ENCODE measurements around the gene SPNS3. TPM values are rescaled to one million over a fixed set of nuclear protein-coding genes. Genes with fewer than 3 reads are reported as not detected.
A peak's percentile ranks its signal among the peaks of the same experiment; 100 is the strongest.

The SPNS3 gene
- total RNA-seq, 1 donor from 2014 or later: not detected

GRCh38 chr17:4487820-4488716, 54.3 kb downstream of the SPNS3 start:
- H3K27me3 ChIP-seq (ENCODE audit: control insufficient read depth, insufficient read depth, low read length): no peaks in the 10 kb centered on the region
- FAIRE-seq (no peak), DNase-seq (ENCODE audit: low read depth) (no peak)
- H3K36me3 ChIP-seq (ENCODE audit: control insufficient read depth, insufficient read depth, low read length): no peaks in the 10 kb centered on the region
- no peak for TF ChIP-seq CTCF (IDR thresholded peaks at IDR 0.05; ENCODE audit: insufficient read depth, low read length, severe bottlenecking)
- H3K4me3 ChIP-seq (ENCODE audit: low read depth, low read length): no peak overlapping the region

- H3K27me3 ChIP-seq (ENCODE audit: control insufficient read depth, insufficient read depth, low read length): no peaks in the 10 kb centered on the region
- FAIRE-seq (no peak), DNase-seq (ENCODE audit: low read depth) (no peak)
- H3K4me3 ChIP-seq (ENCODE audit: low read depth, low read length): no peak overlapping the region
- TF ChIP-seq CTCF (IDR thresholded peaks at IDR 0.05; ENCODE audit: insufficient read depth, low read length, severe bottlenecking): no peak
- no peaks in the 10 kb centered on the region for H3K36me3 ChIP-seq (ENCODE audit: control insufficient read depth, insufficient read depth, low read length)
These were observed 55.4 kb downstream of the SPNS3 start for GRCh38 chr17:4488989-4489595.

- H3K27me3 ChIP-seq (ENCODE audit: control insufficient read depth, insufficient read depth, low read length): no peaks in the 10 kb centered on the region
- FAIRE-seq (no peak), DNase-seq (ENCODE audit: low read depth) (peak; percentile 22)
- no peak for TF ChIP-seq CTCF (IDR thresholded peaks at IDR 0.05; ENCODE audit: insufficient read depth, low read length, severe bottlenecking)
- H3K4me3 ChIP-seq (ENCODE audit: low read depth, low read length): no peak overlapping the region
- no peaks in the 10 kb centered on the region for H3K36me3 ChIP-seq (ENCODE audit: control insufficient read depth, insufficient read depth, low read length)
These were observed 56.4 kb downstream of the SPNS3 start for GRCh38 chr17:4490109-4490591.

DNA sequence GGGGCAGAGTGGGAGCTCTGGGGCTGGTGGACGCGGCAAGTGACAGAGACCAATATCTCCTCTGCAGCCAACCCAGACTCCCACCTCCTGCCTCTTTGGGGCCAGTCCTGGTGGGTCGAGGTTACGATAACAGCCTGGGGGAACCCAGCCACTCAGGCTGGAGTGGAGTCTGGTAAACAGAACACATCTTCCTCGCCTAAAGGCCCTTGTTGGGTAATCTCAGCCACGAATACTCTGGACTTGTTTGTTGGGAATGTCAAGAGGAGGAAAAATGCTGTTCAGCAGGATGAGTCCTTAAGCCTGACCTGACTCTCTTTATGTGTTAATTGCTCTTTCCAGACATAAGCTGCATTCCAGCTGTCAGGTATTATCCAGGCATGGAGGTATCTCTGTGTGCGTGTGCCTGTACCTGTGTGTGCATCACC, 56.9 kb downstream of the SPNS3 start:
- TF ChIP-seq CTCF (IDR thresholded peaks at IDR 0.05; ENCODE audit: insufficient read depth, low read length, severe bottlenecking): no peak
- Histone ChIP-seq H3K27me3 (ENCODE audit: control insufficient read depth, insufficient read depth, low read length) (no peaks in the 10 kb centered on the region), H3K4me3 (ENCODE audit: low read depth, low read length) (no peak overlapping the region), H3K36me3 (ENCODE audit: control insufficient read depth, insufficient read depth, low read length) (no peaks in the 10 kb centered on the region)
- peak; percentile 93 for FAIRE-seq
- DNase-seq (ENCODE audit: low read depth): peak; percentile 54

DNA sequence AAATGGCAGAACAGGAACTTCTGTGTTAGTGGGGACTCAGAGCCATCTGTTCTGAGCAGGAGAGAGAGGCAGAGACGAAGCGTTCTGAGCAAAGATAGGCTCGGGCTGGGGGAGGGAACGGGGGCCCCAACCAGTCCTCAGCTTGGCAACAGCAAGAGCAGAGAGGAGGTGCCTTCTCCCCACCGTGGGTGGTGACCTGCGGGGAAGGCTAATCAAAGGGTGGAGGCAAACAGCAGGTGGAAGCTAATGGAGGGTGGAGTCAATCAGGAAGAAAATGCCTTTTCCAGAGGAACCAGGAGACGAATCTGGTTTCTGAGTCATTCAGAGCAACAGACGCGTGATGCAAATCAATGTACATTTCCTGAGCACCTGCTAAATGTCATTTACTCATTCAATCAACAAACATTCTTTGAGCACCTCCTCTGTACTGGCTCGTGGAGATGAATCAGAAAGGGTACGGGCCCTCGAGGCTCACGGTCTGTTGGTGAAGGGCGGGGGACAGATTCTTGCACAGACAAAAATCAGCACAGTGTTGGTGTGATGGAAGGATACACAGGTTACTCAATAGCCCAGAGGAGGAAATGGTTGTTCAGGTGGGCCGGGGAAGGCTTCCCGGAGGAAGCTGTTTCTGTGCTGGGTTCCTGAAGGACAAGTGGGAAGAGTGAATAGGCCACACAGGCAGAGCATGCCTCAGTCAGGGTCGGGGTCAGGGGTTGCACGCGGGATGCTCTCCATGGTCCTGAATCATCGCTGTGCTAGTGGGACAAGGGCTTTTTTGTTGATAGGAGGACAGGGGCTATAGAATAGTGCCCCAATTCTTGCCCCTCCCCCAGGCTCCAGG, 59.2 kb downstream of the SPNS3 start:
- FAIRE-seq (peak; percentile 100), DNase-seq (ENCODE audit: low read depth) (peak; percentile 90)
- no peaks in the 10 kb centered on the region for H3K27me3 ChIP-seq (ENCODE audit: control insufficient read depth, insufficient read depth, low read length)
- TF ChIP-seq CTCF (IDR thresholded peaks at IDR 0.05; ENCODE audit: insufficient read depth, low read length, severe bottlenecking): no peak
- no peaks in the 10 kb centered on the region for H3K36me3 ChIP-seq (ENCODE audit: control insufficient read depth, insufficient read depth, low read length)
- no peak overlapping the region for H3K4me3 ChIP-seq (ENCODE audit: low read depth, low read length)

All from bronchial epithelial cell (primary cell).